Activated CD4-positive, alpha-beta T cell treated with anti-CD3 and anti-CD28 coated beads, Interleukin-2, Interleukin-6, amounts not matched to agents 100 ng/mL and 50 ng/mL, durations not matched to agents 16 hours and 8 hours (primary cell): ENCODE data around the gene OR4B1.

ENCODE experiments used
- DNase-seq: peaks from one replicate; pipeline ENCODE4 v3.0.0-alpha.2; 2020

The OR4B1 gene

DNA sequence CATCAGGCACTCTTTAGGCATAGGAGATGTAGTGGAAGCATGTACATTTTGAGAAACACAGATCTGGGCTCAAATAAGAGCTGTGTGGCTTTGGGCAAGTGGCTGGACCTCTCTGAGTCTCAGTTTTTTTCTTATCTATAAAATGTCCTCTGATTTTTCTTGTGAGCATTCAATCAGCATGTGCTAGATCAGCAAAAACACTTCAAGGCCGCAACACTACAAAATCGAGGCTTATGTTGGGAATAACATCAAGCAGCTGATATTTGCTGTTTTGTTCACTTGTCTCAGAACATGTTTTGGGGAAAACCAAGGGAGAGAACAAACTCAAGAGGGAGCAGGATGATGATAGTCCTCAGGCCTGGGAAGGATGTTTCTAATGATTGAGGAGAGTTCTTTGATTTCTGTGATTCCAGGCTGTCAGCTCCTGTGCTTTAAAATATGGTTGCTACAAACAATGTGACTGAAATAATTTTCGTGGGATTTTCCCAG is 46.9 kb downstream of the OR4B1 start, which contains the start of gene OR4X1:
TSS of gene OR4X1 (plus strand) at position 439 of the 489 bp plus-strand sequence. CDS start at position 439, 0 bp downstream.
- DNase-seq: no peak
